HFFc6 (cell line): ENCODE data around the gene DCLK1. TPM values are rescaled to one million over a fixed set of nuclear protein-coding genes. Genes with fewer than 3 reads are reported as not detected.

ENCODE experiments used
- DNase-seq: peaks from one replicate; pipeline ENCODE4 v3.0.0-alpha.2; 2018
- H3K27ac Mint-ChIP-seq: 2 replicates; pipeline ENCODE4 v1.8.0; 2020; ENCODE audit warnings: mild to moderate bottlenecking, mixed read lengths
- H3K27me3 Mint-ChIP-seq: 2 replicates; pipeline ENCODE4 v1.8.0; 2021; ENCODE audit warnings: mild to moderate bottlenecking, moderate library complexity, mixed read lengths; ENCODE audit not compliant: insufficient read depth
- H3K36me3 Mint-ChIP-seq: 2 replicates; pipeline ENCODE4 v1.8.0; 2021; ENCODE audit warnings: low read depth, mixed read lengths
- H3K4me1 Mint-ChIP-seq: 2 replicates; pipeline ENCODE4 v1.8.0; 2020; ENCODE audit warnings: low read depth, mixed read lengths
- H3K4me3 Mint-ChIP-seq: 2 replicates; pipeline ENCODE4 v1.8.0; 2020; ENCODE audit warnings: mild to moderate bottlenecking, moderate library complexity, mixed read lengths
- H3K9me3 Mint-ChIP-seq: 2 replicates; pipeline ENCODE4 v1.8.0; 2020; ENCODE audit warnings: mild to moderate bottlenecking, mixed read lengths
- CTCF ChIP-seq: fragments of 200-600 bp; sonication (generic); IDR thresholded peaks from 2 replicates; pipeline ENCODE4 v1.5.0; 2021; ENCODE audit warnings: antibody characterized with exemption, mild to moderate bottlenecking
- total RNA-seq, 6 experiments: library from RNA; stranded (reverse); fragmentation: NEBNext Ultra II Directional; extraction: Animal tissue kit (Norgen Biotek cat#: 25700); gene quantifications; 2 replicates in 1 of 6; 3 replicates in 5 of 6; pipeline ENCODE4 v1.2.3, GENCODE V29; 2021

The DCLK1 gene
- total RNA-seq, 6 experiments from 2014 or later = not detected

- Mint-ChIP-seq H3K4me1 (peaks cover 48% of the 10 kb centered on the region), H3K27ac (peak overlapping the region; percentile 48; the same call in 1 of the 2 replicates), H3K9me3 (no peaks in the 10 kb centered on the region), H3K36me3 (no peaks in the 10 kb centered on the region), H3K27me3 (peaks cover 3% of the 10 kb centered on the region; the same call in 1 of the 2 replicates), H3K4me3 (peak overlapping the region; percentile 54)
- peak; percentile 42 for DNase-seq
- TF ChIP-seq CTCF = no peak
Measured at GRCh38 chr13:35923347-35923746, 207.8 kb downstream of the DCLK1 start.

- DNase-seq = no peak
- Mint-ChIP-seq H3K4me3 (no peak overlapping the region), H3K4me1 (peaks cover 46% of the 10 kb centered on the region), H3K9me3 (no peaks in the 10 kb centered on the region), H3K27ac (no peak overlapping the region), H3K27me3 (peaks cover 3% of the 10 kb centered on the region; the same call in 1 of the 2 replicates), H3K36me3 (no peaks in the 10 kb centered on the region)
- TF ChIP-seq CTCF = no peak
Measured at GRCh38 chr13:35920816-35921215, 210.4 kb downstream of the DCLK1 start.

GRCh38 chr13:35917942-35918645 lies 213.1 kb downstream of the DCLK1 start:
- no peak for TF ChIP-seq CTCF
- Mint-ChIP-seq H3K9me3 (no peaks in the 10 kb centered on the region), H3K36me3 (no peaks in the 10 kb centered on the region), H3K27ac (peak overlapping the region; percentile 62; the same call in 1 of the 2 replicates), H3K27me3 (peaks cover 3% of the 10 kb centered on the region; the same call in 1 of the 2 replicates), H3K4me1 (peaks cover 35% of the 10 kb centered on the region), H3K4me3 (peak overlapping the region; percentile 39; the same call in 1 of the 2 replicates)
- DNase-seq = peak; percentile 3

- H3K36me3 Mint-ChIP-seq = no peaks in the 10 kb centered on the region
- H3K27me3 Mint-ChIP-seq = peaks cover 4% of the 10 kb centered on the region
- TF ChIP-seq CTCF = no peak
- H3K9me3 Mint-ChIP-seq = no peaks in the 10 kb centered on the region
- DNase-seq = no peak
- peak overlapping the region; percentile 64 for H3K4me3 Mint-ChIP-seq
- peaks cover 29% of the 10 kb centered on the region for H3K4me1 Mint-ChIP-seq
- peak overlapping the region; percentile 62 for H3K27ac Mint-ChIP-seq
Measured at GRCh38 chr13:35917252-35917941, 213.8 kb downstream of the DCLK1 start.

- Mint-ChIP-seq H3K4me1 (peaks cover 26% of the 10 kb centered on the region), H3K4me3 (no peak overlapping the region), H3K36me3 (no peaks in the 10 kb centered on the region), H3K9me3 (no peaks in the 10 kb centered on the region), H3K27ac (no peak overlapping the region), H3K27me3 (peaks cover 2% of the 10 kb centered on the region)
- DNase-seq = no peak
- TF ChIP-seq CTCF = no peak
Measured at GRCh38 chr13:35916146-35916545, 215.0 kb downstream of the DCLK1 start.
